H1 (cell line): ENCODE data around the gene CTXN2. TPM values are rescaled to one million over a fixed set of nuclear protein-coding genes. Genes with fewer than 3 reads are reported as not detected.

ENCODE experiments used
- CTCF ChIA-PET: fragments of 300-600 bp; sonication (Branson Sonifier 250); formaldehyde crosslinking; loops from one replicate; lab custom pipeline; 2021; ENCODE audit not compliant: partially characterized antibody; lab: Charles Lee
- POLR2A ChIA-PET: fragments of 300-600 bp; sonication (Branson Sonifier 250); formaldehyde crosslinking; loops from one replicate; lab custom pipeline; 2021; ENCODE audit warnings: inconsistent platforms; ENCODE audit not compliant: partially characterized antibody; lab: Charles Lee
- DNase-seq, 2 experiments: peaks; one replicate each; pipeline versions ENCODE4 v3.0.0 to v3.0.0-alpha.2; 2010 to 2022; ENCODE audit warnings: low spot score in 2 of 2, low read depth in 1 of 2, mixed read lengths in 1 of 2
- FAIRE-seq: peaks from 2 replicates; lab custom pipeline; 2011; peaks lifted over from hg19 to GRCh38; lab: Jason Lieb, UNC
- H2AFZ ChIP-seq: 2 replicates; pipeline ENCODE4 v1.8.1; 2012; ENCODE audit warnings: low read length, inconsistent platforms
- H2AK5ac ChIP-seq: 2 replicates; pipeline ENCODE4 v1.6.1; 2013; ENCODE audit warnings: low read depth, low read length
- H2BK120ac ChIP-seq: replicated peaks from 2 replicates; pipeline ENCODE3; 2013; ENCODE audit warnings: low read depth, low read length, inconsistent platforms
- H2BK12ac ChIP-seq: 2 replicates; pipeline ENCODE4 v1.6.1; 2013; ENCODE audit warnings: low read depth, low read length
- H2BK15ac ChIP-seq: 2 replicates; pipeline ENCODE4 v1.6.1; 2013; ENCODE audit warnings: low read length
- H2BK20ac ChIP-seq: 2 replicates; pipeline ENCODE4 v1.6.1; 2013; ENCODE audit warnings: low read length
- H2BK5ac ChIP-seq: 2 replicates; pipeline ENCODE4 v1.6.1; 2013; ENCODE audit warnings: low read depth, low read length
- H3K14ac ChIP-seq: 2 replicates; pipeline ENCODE4 v1.6.1; 2013; ENCODE audit warnings: inconsistent platforms; ENCODE audit not compliant: insufficient read length
- H3K18ac ChIP-seq: 2 replicates; pipeline ENCODE4 v1.6.1; 2013; ENCODE audit warnings: low read length; ENCODE audit errors: extremely low read depth
- H3K23ac ChIP-seq: 2 replicates; pipeline ENCODE4 v1.6.1; 2013; ENCODE audit warnings: inconsistent platforms; ENCODE audit not compliant: insufficient read length
- H3K23me2 ChIP-seq: 2 replicates; pipeline ENCODE4 v1.6.1; 2013; ENCODE audit warnings: low read depth, low read length
- H3K27ac ChIP-seq: 2 replicates; pipeline ENCODE4 v1.6.1; 2011; ENCODE audit warnings: low read depth, low read length, inconsistent platforms
- H3K27me3 ChIP-seq, 4 experiments: replicated peaks in 1 of 4; 1 replicate in 1 of 4; 2 replicates in 3 of 4; pipeline versions ENCODE4 v1.6.1 to v1.8.1; 2011 to 2013; ENCODE audit warnings: low read length in 3 of 4, mild to moderate bottlenecking in 3 of 4, inconsistent platforms in 2 of 4, mixed read lengths in 2 of 4, moderate library complexity in 1 of 4; ENCODE audit not compliant: control insufficient read depth in 3 of 4, insufficient read depth in 3 of 4; ENCODE audit errors: extremely low read depth in 1 of 4
- H3K36me3 ChIP-seq, 4 experiments: 2 replicates each; pipeline versions ENCODE4 v1.6.1 to v1.8.1; 2011 to 2013; ENCODE audit warnings: mild to moderate bottlenecking in 4 of 4, low read length in 3 of 4, moderate library complexity in 2 of 4, control low read depth in 1 of 4, inconsistent platforms in 1 of 4; ENCODE audit not compliant: insufficient read depth in 4 of 4, control insufficient read depth in 2 of 4
- H3K4ac ChIP-seq: replicated peaks from 2 replicates; pipeline ENCODE3; 2013; ENCODE audit warnings: low read length, low read depth, mixed read lengths, inconsistent platforms; ENCODE audit not compliant: insufficient read length
- H3K4me1 ChIP-seq, 4 experiments: replicated peaks in 1 of 4; 1 replicate in 1 of 4; 2 replicates in 3 of 4; pipeline versions ENCODE4 v1.6.1 to v1.8.1; 2011 to 2013; ENCODE audit warnings: low read length in 3 of 4, inconsistent platforms in 2 of 4, mixed read lengths in 1 of 4; ENCODE audit not compliant: insufficient read depth in 4 of 4, control insufficient read depth in 3 of 4
- H3K4me2 ChIP-seq, 2 experiments: 2 replicates each; pipeline versions ENCODE4 v1.6.1 to v1.8.1; 2011 to 2013; ENCODE audit warnings: low read depth in 2 of 2, low read length in 2 of 2, control low read depth in 1 of 2, inconsistent platforms in 1 of 2, mild to moderate bottlenecking in 1 of 2; ENCODE audit not compliant: insufficient read depth in 1 of 2
- H3K4me3 ChIP-seq, 4 experiments: fragments of 200-600, 300-600 bp in 1 of 4; sonication (generic), shearing (Covaris generic), sonication (Bioruptor Twin) in 1 of 4; 2 replicates each; pipeline versions ENCODE4 v1.5.1 to v1.8.1; 2011 to 2016; ENCODE audit warnings: low read length in 4 of 4, low read depth in 3 of 4, control low read depth in 2 of 4, inconsistent platforms in 2 of 4, mild to moderate bottlenecking in 2 of 4, mixed read lengths in 1 of 4, moderate library complexity in 1 of 4; ENCODE audit not compliant: insufficient read depth in 2 of 4; ENCODE audit errors: extremely low read depth in 1 of 4
- H3K56ac ChIP-seq: replicated peaks from 2 replicates; pipeline ENCODE3; 2013; ENCODE audit warnings: low read depth, mild to moderate bottlenecking, mixed read lengths, low read length, inconsistent platforms; ENCODE audit not compliant: insufficient read length
- H3K79me1 ChIP-seq: 2 replicates; pipeline ENCODE4 v1.6.1; 2013; ENCODE audit warnings: low read depth, low read length, control low read depth
- H3K79me2 ChIP-seq, 2 experiments: 2 replicates each; pipeline versions ENCODE4 v1.6.1 to v1.8.1; 2012 to 2013; ENCODE audit warnings: low read length in 2 of 2, mild to moderate bottlenecking in 2 of 2, inconsistent platforms in 1 of 2; ENCODE audit not compliant: insufficient read depth in 2 of 2, control insufficient read depth in 1 of 2
- H3K9ac ChIP-seq, 4 experiments: replicated peaks in 1 of 4; 1 replicate in 1 of 4; 2 replicates in 3 of 4; pipeline versions ENCODE4 v1.6.1 to v1.8.1; 2011 to 2013; ENCODE audit warnings: low read depth in 3 of 4, low read length in 3 of 4, control low read depth in 2 of 4, mild to moderate bottlenecking in 2 of 4, moderate library complexity in 2 of 4, inconsistent platforms in 1 of 4; ENCODE audit errors: extremely low read depth in 1 of 4
- H3K9me3 ChIP-seq, 2 experiments: 2 replicates each; pipeline versions ENCODE4 v1.6.1 to v1.8.1; 2012 to 2013; ENCODE audit warnings: mild to moderate bottlenecking in 2 of 2, moderate library complexity in 2 of 2, control low read depth in 1 of 2, inconsistent platforms in 1 of 2, low read depth in 1 of 2, low read length in 1 of 2, mixed read lengths in 1 of 2; ENCODE audit not compliant: insufficient read depth in 2 of 2
- H4K20me1 ChIP-seq, 2 experiments: replicated peaks in 1 of 2; 2 replicates each; pipeline versions ENCODE3 to v1.8.1; 2011 to 2013; ENCODE audit warnings: inconsistent platforms in 2 of 2, low read length in 2 of 2, mild to moderate bottlenecking in 1 of 2; ENCODE audit not compliant: insufficient read depth in 2 of 2, control insufficient read depth in 1 of 2
- H4K5ac ChIP-seq: 2 replicates; pipeline ENCODE4 v1.6.1; 2013; ENCODE audit warnings: low read length, low read depth, mixed read lengths, inconsistent platforms; ENCODE audit not compliant: insufficient read length
- H4K8ac ChIP-seq: 2 replicates; pipeline ENCODE4 v1.8.0; 2013; ENCODE audit warnings: mild to moderate bottlenecking, moderate library complexity, low read length, inconsistent platforms; ENCODE audit not compliant: insufficient read depth; ENCODE audit errors: extremely low read depth
- H4K91ac ChIP-seq: replicated peaks from 2 replicates; pipeline ENCODE3; 2013; ENCODE audit warnings: low read length, mixed read lengths, inconsistent platforms; ENCODE audit not compliant: insufficient read length
- CEBPB ChIP-seq: IDR thresholded peaks from 2 replicates; pipeline ENCODE4 v1.6.1; 2012; ENCODE audit warnings: low read depth, low read length
- CREB1 ChIP-seq: IDR thresholded peaks from 2 replicates; pipeline ENCODE4 v1.6.1; 2012; ENCODE audit warnings: inconsistent platforms
- EGR1 ChIP-seq: IDR thresholded peaks from 2 replicates; pipeline ENCODE4 v1.6.1; 2011; ENCODE audit warnings: low read depth, low read length, borderline replicate concordance
- TCF12 ChIP-seq: IDR thresholded peaks from 2 replicates; pipeline ENCODE4 v1.6.1; 2011; ENCODE audit warnings: low read depth, mild to moderate bottlenecking, low read length
- WGBS, 2 experiments: shearing (Covaris generic) in 1 of 2; methylation state at CpG; one replicate each; pipeline versions ENCODE4 v1.1.6 to v1.1.7; 2013 to 2015; ENCODE audit warnings: low lambda C conversion rate in 2 of 2, mixed read lengths in 2 of 2, inconsistent platforms in 1 of 2, low coverage in 1 of 2, missing lambda C conversion rate in 1 of 2; ENCODE audit not compliant: insufficient replicate concordance in 2 of 2, insufficient coverage in 1 of 2, insufficient read length in 1 of 2; ENCODE audit errors: extremely low coverage in 1 of 2, missing lambda C conversion rate in 1 of 2; 5-methylcytosine and 5-hydroxymethylcytosine counted together
- polyA plus RNA-seq, 7 experiments: library from polyadenylated mRNA; depleted of rRNA in 3 of 7; stranded (reverse) in 5 of 7; unstranded in 2 of 7; fragments of >200 nt in 5 of 7; fragments of 200-250 nt in 2 of 7; gene quantifications; 1 replicate in 5 of 7; 2 replicates in 1 of 7; 4 replicates in 1 of 7; pipeline versions ENCODE4 v1.2.1 to v1.2.3, GENCODE V29; 2011 to 2013; ENCODE audit warnings: missing spikeins in 2 of 7, mixed read lengths in 2 of 7
- total RNA-seq: library from RNA; stranded (reverse); fragmentation: NEBNext Ultra II Directional; extraction: Animal tissue kit (Norgen Biotek cat#: 25700); gene quantifications from 2 replicates; pipeline ENCODE4 v1.2.1, GENCODE V29; 2021

CTXN2 gene
- total and polyA plus RNA-seq, 2 of the 8 experiments (the other 6 are each of a cell fraction or from before 2014, with no cell fraction given), result 0.08 TPM; not detected in 1

- Histone ChIP-seq H3K36me3 (no peaks in the 10 kb centered on the region), H3K9me3 (no peaks in the 10 kb centered on the region), H2BK20ac (no peak overlapping the region), H2BK5ac (no peak overlapping the region)
- TF ChIP-seq EGR1 (no peak), TCF12 (no peak), CREB1 (no peak), CEBPB (peak; percentile 10; the same call in 1 of the 2 replicates)
- TF ChIP-seq, all 59 proteins: peak for 1
- no peak overlapping the region for H3K27ac ChIP-seq
- peaks cover 0 to 5% (median 0%) of the 10 kb centered on the region in 4 experiments; a peak in 1 of 7 replicates for H3K4me1 ChIP-seq
- FAIRE-seq (no peak), DNase-seq (no peak)
- no peak overlapping the region for H3K4ac ChIP-seq
- H2BK12ac ChIP-seq, result no peak overlapping the region
- no peak overlapping the region for H4K5ac ChIP-seq
- H4K8ac ChIP-seq, result no peak overlapping the region
- no peak overlapping the region for H2AK5ac ChIP-seq
- no peak overlapping the region for H2BK120ac ChIP-seq
- no peak overlapping the region for H4K91ac ChIP-seq
- no peak overlapping the region for H2AFZ ChIP-seq
- no peak overlapping the region for H3K4me3 ChIP-seq
- WGBS, 2 experiments, result 95% methylated on average over 5 of the region's 5 CpGs; no CpG with 5 or more reads in 1 of the 2 experiments
- no peaks in the 10 kb centered on the region for H3K23me2 ChIP-seq
- no peak overlapping the region for H3K18ac ChIP-seq
- H3K79me2 ChIP-seq, result no peaks in the 10 kb centered on the region
- H3K14ac ChIP-seq, result no peak overlapping the region
- no peaks in the 10 kb centered on the region for H4K20me1 ChIP-seq
- H3K79me1 ChIP-seq, result no peaks in the 10 kb centered on the region
- no peak overlapping the region for H3K56ac ChIP-seq
- CTCF ChIA-PET, result interaction anchor here (0.6 to 3.0 kb wide), 9 partner anchors 18 to 142 kb away, joined by 3 to 18 read pairs (median 4); no protein-coding TSS in a partner anchor
- no peak overlapping the region for H3K23ac ChIP-seq
- no peak overlapping the region for H3K4me2 ChIP-seq
- H3K27me3 ChIP-seq, result no peaks in the 10 kb centered on the region
- POLR2A ChIA-PET, result no interaction called here
- no peak overlapping the region for H3K9ac ChIP-seq
- no peak overlapping the region for H2BK15ac ChIP-seq
Measured at GRCh38 chr15:48248414-48248813, 56.9 kb downstream of the CTXN2 start.
